Testis (tissue), 3 donors: ENCODE data around the gene ERC1. TPM values are rescaled to one million over a fixed set of nuclear protein-coding genes. Genes with fewer than 3 reads are reported as not detected.

Source experiments
- DNase-seq: peaks from one replicate; pipeline ENCODE4 v3.0.0-alpha.2; 2019
- H3K27ac ChIP-seq, 2 donors: fragments of 200-600 bp; sonication (generic); one replicate each; pipeline ENCODE4 v1.5.1; 2019
- H3K27me3 ChIP-seq: fragments of 200-600 bp; sonication (generic); one replicate; pipeline ENCODE4 v1.5.1; 2019
- H3K36me3 ChIP-seq: fragments of 200-600 bp; sonication (generic); one replicate; pipeline ENCODE4 v1.5.1; 2017; ENCODE audit warnings: low read depth; ENCODE audit errors: missing control alignments
- H3K4me1 ChIP-seq: fragments of 200-600 bp; sonication (generic); one replicate; pipeline ENCODE4 v1.5.1; 2019
- H3K4me3 ChIP-seq, 2 donors: fragments of 200-600 bp; sonication (generic); one replicate each; pipeline ENCODE4 v1.5.1; 2017 to 2019
- H3K9me3 ChIP-seq: fragments of 200-600 bp; sonication (generic); one replicate; pipeline ENCODE4 v1.5.1; 2017
- POLR2A ChIP-seq: fragments of 450-650 bp; IDR thresholded peaks from one replicate; pipeline ENCODE4 v1.6.1; 2017; ENCODE audit warnings: antibody characterized with exemption, mild to moderate bottlenecking, moderate library complexity
- WGBS, 2 donors: methylation state at CpG; one replicate each; pipeline ENCODE4 v1.1.5; 2018; 5-methylcytosine and 5-hydroxymethylcytosine counted together
- intact Hi-C: fragments of 100-400 bp; cut with DNase I; formaldehyde crosslinking; loops from one replicate; pipeline ENCODE4 v1.15.1; 2023; ENCODE audit warnings: low total_unique reads
- polyA plus RNA-seq: library from polyadenylated mRNA; stranded (reverse); fragments of 350-450 nt; fragmentation: Illumina TruSeq; extraction: RNeasy Lipid Tissue Mini Kit (QIAGEN cat#74804); gene quantifications from one replicate; pipeline ENCODE4 v1.2.3, GENCODE V29; 2014; ENCODE audit warnings: low read depth, low replicate concordance; ENCODE audit not compliant: insufficient read depth
- total RNA-seq, 2 donors: library from RNA; depleted of rRNA; stranded (reverse); fragments of >200 nt; gene quantifications; one replicate each; pipeline ENCODE4 v1.2.3, GENCODE V29; 2016
- TF ChIP-seq, protein P1 (sequence below), 3 experiments: fragments of 450-650 bp in 2 of 3; fragments of 200-600 bp in 1 of 3; sonication (generic) in 1 of 3; IDR thresholded peaks; one replicate each; pipeline ENCODE4 v1.5.1; 2016 to 2019; ENCODE audit warnings: antibody characterized with exemption in 3 of 3, mild to moderate bottlenecking in 2 of 3, moderate library complexity in 1 of 3

ERC1 gene
- total and polyA plus RNA-seq, 3 donors from 2014 or later, result 25.8 to 109 (median 106) TPM

DNA sequence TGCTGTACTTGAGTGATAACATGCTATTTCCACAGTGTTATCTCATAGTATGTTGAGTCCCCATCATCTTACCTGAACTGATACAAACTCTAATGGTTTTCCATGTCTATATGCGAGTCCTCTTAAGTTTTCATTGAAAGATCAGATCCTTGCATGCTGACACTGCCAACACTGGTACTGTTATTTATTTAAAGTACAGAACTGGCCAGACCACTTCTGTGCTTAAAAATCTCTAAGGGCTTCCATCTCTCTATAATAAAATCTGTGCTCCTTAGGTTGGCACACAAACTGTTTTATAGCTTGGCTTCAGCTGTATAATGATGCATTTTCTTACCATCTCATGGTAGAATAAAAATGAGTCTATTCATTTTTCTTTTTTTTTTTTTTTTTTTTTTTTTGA is 188.1 kb downstream of the ERC1 start:
- H3K27me3 ChIP-seq, result no peaks in the 10 kb centered on the region
- intact Hi-C loops, result no loop called here
- 95 to 100% methylated on average over 1 of the region's 1 CpG for WGBS, 2 donors
- no peaks in the 10 kb centered on the region for H3K36me3 ChIP-seq
- H3K4me1 ChIP-seq, result no peaks in the 10 kb centered on the region
- no peak overlapping the region for H3K27ac ChIP-seq
- no peak overlapping the region for H3K4me3 ChIP-seq
- no peak for DNase-seq
- no peak for TF ChIP-seq POLR2A
- TF ChIP-seq, protein P1, sequence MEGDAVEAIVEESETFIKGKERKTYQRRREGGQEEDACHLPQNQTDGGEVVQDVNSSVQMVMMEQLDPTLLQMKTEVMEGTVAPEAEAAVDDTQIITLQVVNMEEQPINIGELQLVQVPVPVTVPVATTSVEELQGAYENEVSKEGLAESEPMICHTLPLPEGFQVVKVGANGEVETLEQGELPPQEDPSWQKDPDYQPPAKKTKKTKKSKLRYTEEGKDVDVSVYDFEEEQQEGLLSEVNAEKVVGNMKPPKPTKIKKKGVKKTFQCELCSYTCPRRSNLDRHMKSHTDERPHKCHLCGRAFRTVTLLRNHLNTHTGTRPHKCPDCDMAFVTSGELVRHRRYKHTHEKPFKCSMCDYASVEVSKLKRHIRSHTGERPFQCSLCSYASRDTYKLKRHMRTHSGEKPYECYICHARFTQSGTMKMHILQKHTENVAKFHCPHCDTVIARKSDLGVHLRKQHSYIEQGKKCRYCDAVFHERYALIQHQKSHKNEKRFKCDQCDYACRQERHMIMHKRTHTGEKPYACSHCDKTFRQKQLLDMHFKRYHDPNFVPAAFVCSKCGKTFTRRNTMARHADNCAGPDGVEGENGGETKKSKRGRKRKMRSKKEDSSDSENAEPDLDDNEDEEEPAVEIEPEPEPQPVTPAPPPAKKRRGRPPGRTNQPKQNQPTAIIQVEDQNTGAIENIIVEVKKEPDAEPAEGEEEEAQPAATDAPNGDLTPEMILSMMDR (IDR thresholded peaks at IDR 0.05), result no peak
- no peaks in the 10 kb centered on the region for H3K9me3 ChIP-seq

DNA sequence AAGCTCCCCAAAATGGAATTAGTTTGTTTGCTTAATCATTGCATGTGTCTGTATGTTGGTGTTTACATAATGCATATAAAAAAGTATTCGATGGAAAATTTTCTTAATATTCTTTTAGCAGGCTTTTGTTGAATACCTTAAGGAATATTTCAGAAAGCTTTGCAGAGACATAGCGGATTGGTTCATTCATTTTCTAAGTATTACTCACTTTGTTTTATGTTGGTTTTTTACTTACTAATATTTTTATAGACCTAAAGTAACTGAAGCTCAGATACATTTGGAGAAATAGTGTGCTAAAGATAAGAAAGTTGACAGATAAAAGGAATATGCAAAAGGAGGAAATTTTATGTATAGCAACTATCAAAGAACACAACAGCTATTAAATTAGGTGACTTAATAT is 191.0 kb downstream of the ERC1 start:
- no peaks in the 10 kb centered on the region for H3K27me3 ChIP-seq
- intact Hi-C loops, result no loop called here
- TF ChIP-seq, protein P1 (IDR thresholded peaks at IDR 0.05), result no peak
- no peak for TF ChIP-seq POLR2A
- WGBS, 2 donors, result 91 to 94% methylated on average over 2 of the region's 2 CpGs
- H3K27ac ChIP-seq, result no peak overlapping the region
- H3K4me1 ChIP-seq, result no peaks in the 10 kb centered on the region
- no peak overlapping the region for H3K4me3 ChIP-seq
- H3K9me3 ChIP-seq, result no peaks in the 10 kb centered on the region
- no peaks in the 10 kb centered on the region for H3K36me3 ChIP-seq
- no peak for DNase-seq

DNA sequence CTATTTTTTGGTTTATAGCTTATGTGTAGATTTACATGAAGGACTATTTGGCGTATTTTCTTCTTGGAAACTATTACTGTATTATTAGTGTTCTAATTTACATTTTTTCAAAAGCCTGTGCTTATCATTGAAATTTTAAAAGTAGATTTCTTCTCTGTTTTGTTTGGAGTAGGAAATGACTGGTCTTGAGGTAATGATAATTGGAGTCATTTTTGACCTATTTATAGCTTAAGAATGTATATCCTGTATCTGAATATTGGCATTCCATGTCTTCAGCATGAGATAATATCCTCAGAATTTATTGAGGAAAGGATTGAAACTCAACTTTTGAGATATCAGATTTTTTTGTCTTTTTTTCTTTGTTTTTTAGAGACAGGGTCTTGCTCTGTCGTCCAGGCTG is 193.4 kb downstream of the ERC1 start:
- intact Hi-C loops, result no loop called here
- TF ChIP-seq POLR2A, result no peak
- TF ChIP-seq, protein P1 (IDR thresholded peaks at IDR 0.05), result no peak
- DNase-seq, result no peak
- no peak overlapping the region for H3K27ac ChIP-seq
- H3K27me3 ChIP-seq, result no peaks in the 10 kb centered on the region
- H3K9me3 ChIP-seq, result no peaks in the 10 kb centered on the region
- 94 to 95% methylated on average over 2 of the region's 2 CpGs for WGBS, 2 donors
- H3K4me1 ChIP-seq, result no peaks in the 10 kb centered on the region
- no peaks in the 10 kb centered on the region for H3K36me3 ChIP-seq
- H3K4me3 ChIP-seq, result no peak overlapping the region

DNA sequence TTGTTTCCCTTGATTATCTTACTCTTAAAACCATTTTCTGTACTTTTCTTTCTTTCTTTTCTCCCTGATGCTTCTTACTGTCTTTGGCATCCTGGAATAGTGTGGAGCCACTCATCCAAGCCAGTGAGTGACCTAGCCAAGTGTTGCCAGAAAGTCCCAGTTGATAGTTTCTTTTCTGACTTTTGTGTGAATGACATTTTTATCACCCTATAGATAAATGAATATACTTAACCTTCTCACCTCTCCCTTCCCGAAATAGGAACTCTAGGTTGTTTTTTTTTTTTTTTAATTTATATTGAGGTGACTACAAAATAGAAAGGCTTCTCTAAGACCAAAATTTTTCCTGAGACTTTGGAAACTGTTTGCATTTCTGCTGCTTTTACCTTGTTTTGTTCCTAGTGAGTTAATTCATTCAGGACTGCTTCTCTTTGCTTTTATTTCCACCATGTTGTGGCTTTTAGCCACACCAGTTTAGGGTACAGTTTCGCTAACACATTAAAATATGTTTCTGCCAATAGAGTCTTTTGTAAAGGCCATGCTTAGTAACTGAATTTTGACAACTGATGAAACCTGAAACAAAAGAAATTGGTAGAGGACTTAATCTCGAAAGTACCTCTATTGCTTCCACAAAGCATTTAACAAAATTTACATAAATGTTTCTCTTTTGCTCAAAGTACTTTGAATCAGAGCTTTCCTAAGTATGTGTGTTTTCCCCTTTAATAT is 194.6 kb downstream of the ERC1 start:
- whole genome bisulfite sequencing, 2 donors, result 83 to 84% methylated on average over 3 of the region's 3 CpGs
- TF ChIP-seq, protein P1 (IDR thresholded peaks at IDR 0.05), result no peak
- no peak for TF ChIP-seq POLR2A
- no peak overlapping the region for H3K27ac ChIP-seq
- H3K36me3 ChIP-seq, result no peaks in the 10 kb centered on the region
- no peaks in the 10 kb centered on the region for H3K9me3 ChIP-seq
- no peaks in the 10 kb centered on the region for H3K27me3 ChIP-seq
- no peaks in the 10 kb centered on the region for H3K4me1 ChIP-seq
- no peak overlapping the region for H3K4me3 ChIP-seq
- no peak for DNase-seq
- intact Hi-C loops, result no loop called here

DNA sequence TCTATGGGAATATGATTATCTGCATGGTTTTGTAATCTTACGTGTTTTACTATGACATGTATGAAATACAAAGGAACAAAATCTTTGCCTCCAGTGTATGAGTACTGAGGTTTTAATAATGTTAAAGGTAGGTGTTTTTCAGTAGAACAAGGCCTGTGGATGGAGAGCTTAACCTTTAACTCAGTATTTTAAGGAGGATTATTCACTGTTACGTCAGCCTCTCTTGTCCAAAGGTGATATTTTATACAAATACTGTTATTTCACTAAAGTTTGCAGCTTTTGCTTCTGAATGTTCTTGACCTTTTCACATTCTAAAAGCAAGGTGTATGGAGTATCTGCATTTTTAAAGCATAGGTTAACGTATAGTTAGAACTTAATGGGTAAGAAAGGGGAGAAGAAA is 195.3 kb downstream of the ERC1 start:
- no peaks in the 10 kb centered on the region for H3K9me3 ChIP-seq

More for the DNA sequence above, 195.3 kb downstream of the ERC1 start:
- no peak for DNase-seq
- no peaks in the 10 kb centered on the region for H3K4me1 ChIP-seq
- no peaks in the 10 kb centered on the region for H3K27me3 ChIP-seq
- H3K36me3 ChIP-seq, result no peaks in the 10 kb centered on the region
- WGBS, 2 donors, result 92 to 94% methylated on average over 3 of the region's 3 CpGs
- TF ChIP-seq, protein P1 (IDR thresholded peaks at IDR 0.05), result no peak
- no peak for TF ChIP-seq POLR2A
- intact Hi-C loops, result no loop called here
- no peak overlapping the region for H3K4me3 ChIP-seq
- no peak overlapping the region for H3K27ac ChIP-seq
